ENCODE data around the gene TAAR6.
"Not testable (repeated sequence)": the region's sequence is repeated elsewhere in the genome, so short reads cannot be mapped to it uniquely, and the experiment has no call there.

Gene TAAR6

GRCh38 chr6:132566404-132566803 is 3.7 kb upstream of the TAAR6 start:
- no peak overlapping the region for H3K4me3 ChIP-seq (ENCODE audit: low read length)
- no peak for TF ChIP-seq ZNF274 (IDR thresholded peaks at IDR 0.05; ENCODE audit: low read depth, low read length)

GRCh38 chr6:132567566-132567965 is 2.6 kb upstream of the TAAR6 start:
- no peak overlapping the region for H3K4me3 ChIP-seq (ENCODE audit: low read length)
- TF ChIP-seq ZNF274 (IDR thresholded peaks at IDR 0.05; ENCODE audit: low read depth, low read length), result no peak

- no peak overlapping the region for H3K4me3 ChIP-seq (ENCODE audit: low read length)
- no peak for TF ChIP-seq ZNF274 (IDR thresholded peaks at IDR 0.05; ENCODE audit: low read depth, low read length)
These were observed 1.5 kb upstream of the TAAR6 start for GRCh38 chr6:132568611-132569010.

GRCh38 chr6:132569170-132569569 is 952 bp upstream of the TAAR6 start:
- no peak for TF ChIP-seq ZNF274 (IDR thresholded peaks at IDR 0.05; ENCODE audit: low read depth, low read length)
- no peak overlapping the region for H3K4me3 ChIP-seq (ENCODE audit: low read length)

- no peak overlapping the region for H3K4me3 ChIP-seq (ENCODE audit: low read length)
- TF ChIP-seq ZNF274 (IDR thresholded peaks at IDR 0.05; ENCODE audit: low read depth, low read length), result no peak
These were observed 1.7 kb downstream of the TAAR6 start for GRCh38 chr6:132571774-132572173.

GRCh38 chr6:132584698-132585097 is 14.6 kb downstream of the TAAR6 start:
- TF ChIP-seq ZNF274 (IDR thresholded peaks at IDR 0.05; ENCODE audit: low read depth, low read length), result no peak

GRCh38 chr6:132587424-132587823 is 17.3 kb downstream of the TAAR6 start:
- no peak for TF ChIP-seq ZNF274 (IDR thresholded peaks at IDR 0.05; ENCODE audit: low read depth, low read length)
- H3K4me3 ChIP-seq (ENCODE audit: low read length), result no peak overlapping the region

More at GRCh38 chr6:132584698-132585097, 14.6 kb downstream of the TAAR6 start:
- H3K4me3 ChIP-seq (ENCODE audit: low read length), result no peak overlapping the region

- no peak for TF ChIP-seq ZNF274 (IDR thresholded peaks at IDR 0.05; ENCODE audit: low read depth, low read length)
- H3K4me3 ChIP-seq (ENCODE audit: low read length), result no peak within 1 kb of the TSS
These were observed 19.3 kb downstream of the TAAR6 start, which contains the start of gene TAAR5 for GRCh38 chr6:132589454-132589853. TSS of gene TAAR5 (minus strand) at chr6:132589741. CDS start at chr6:132589686, 55 bp downstream.

GRCh38 chr6:132590362-132590761 is 20.2 kb downstream of the TAAR6 start:
- TF ChIP-seq ZNF274 (IDR thresholded peaks at IDR 0.05; ENCODE audit: low read depth, low read length), result no peak
- no peak overlapping the region for H3K4me3 ChIP-seq (ENCODE audit: low read length)

GRCh38 chr6:132592855-132593254 is 22.7 kb downstream of the TAAR6 start:
- no peak overlapping the region for H3K4me3 ChIP-seq (ENCODE audit: low read length)
- TF ChIP-seq ZNF274 (IDR thresholded peaks at IDR 0.05; ENCODE audit: low read depth, low read length), result no peak

- no peak overlapping the region for H3K4me3 ChIP-seq (ENCODE audit: low read length)
- no peak for TF ChIP-seq ZNF274 (IDR thresholded peaks at IDR 0.05; ENCODE audit: low read depth, low read length)
These were observed 26.1 kb downstream of the TAAR6 start for GRCh38 chr6:132596201-132596600.

- H3K4me3 ChIP-seq (ENCODE audit: low read length), result no peak overlapping the region
- no peak for TF ChIP-seq ZNF274 (IDR thresholded peaks at IDR 0.05; ENCODE audit: low read depth, low read length)
These were observed 28.4 kb downstream of the TAAR6 start for GRCh38 chr6:132598473-132598872.

GRCh38 chr6:132600900-132601299 is 30.8 kb downstream of the TAAR6 start:
- not testable (repeated sequence) for H3K4me3 ChIP-seq (ENCODE audit: low read length)

- H3K4me3 ChIP-seq (ENCODE audit: low read length), result no peak overlapping the region
- TF ChIP-seq ZNF274 (IDR thresholded peaks at IDR 0.05; ENCODE audit: low read depth, low read length), result no peak
These were observed 34.6 kb downstream of the TAAR6 start for GRCh38 chr6:132604635-132605152.

GRCh38 chr6:132607544-132608233 is 37.6 kb downstream of the TAAR6 start:
- no peak overlapping the region for H3K4me3 ChIP-seq (ENCODE audit: low read length)
- no peak for TF ChIP-seq ZNF274 (IDR thresholded peaks at IDR 0.05; ENCODE audit: low read depth, low read length)

GRCh38 chr6:132611616-132612015 is 41.5 kb downstream of the TAAR6 start:
- no peak for TF ChIP-seq ZNF274 (IDR thresholded peaks at IDR 0.05; ENCODE audit: low read depth, low read length)
- H3K4me3 ChIP-seq (ENCODE audit: low read length), result no peak overlapping the region
